Activated CD4-positive, alpha-beta T cell treated with anti-CD3 and anti-CD28 coated beads, Interleukin-2, amount 50 U/mL, for 24 hours (primary cell): ENCODE results near the gene USP22.

ENCODE experiments used
- DNase-seq, 2 donors: peaks; one replicate each; pipeline ENCODE4 v3.0.0-alpha.2; 2020; ENCODE audit warnings: low read depth in 1 of 2, low spot score in 1 of 2

The USP22 gene

DNA sequence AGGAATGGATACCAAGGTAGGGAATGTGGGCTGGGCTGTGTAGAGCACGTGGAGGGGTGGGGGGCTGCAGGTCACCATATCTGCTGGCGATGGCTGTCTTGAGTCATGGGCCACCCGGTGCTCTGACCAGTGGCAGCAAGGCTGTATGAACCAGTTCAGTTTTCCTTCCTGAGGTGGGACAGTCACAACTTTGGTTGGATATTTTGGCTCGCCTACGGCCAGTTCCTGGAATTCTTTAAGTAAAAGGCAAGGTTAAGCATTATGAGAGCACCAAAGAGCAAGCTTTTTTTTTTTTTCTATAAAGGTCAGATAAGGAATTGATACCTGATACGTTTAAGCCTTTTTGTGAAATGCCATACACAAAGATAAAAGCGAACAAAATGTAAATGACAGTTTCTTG lies 81.9 kb downstream of the USP22 start:
- DNase-seq, result no peak

GRCh38 chr17:20955427-20956323 lies 87.1 kb downstream of the USP22 start:
- DNase-seq, result no peak

- DNase-seq, result no peak
Observed at GRCh38 chr17:20954794-20955193, 88.0 kb downstream of the USP22 start.

- DNase-seq, result no peak
Observed at GRCh38 chr17:20952183-20952582, 90.6 kb downstream of the USP22 start.
